GM19372 (cell line): Measurements from ENCODE around the gene ETV6.
"Not testable (repeated sequence)": the region's sequence is repeated elsewhere in the genome, so short reads cannot be mapped to it uniquely, and the experiment has no call there.

Experiments
- ATAC-seq: cut with Tn5 transposase; IDR thresholded peaks from one replicate; pipeline ENCODE4 v1.9.1; 2021; ENCODE audit warnings: mild to moderate bottlenecking, low read depth, moderate library complexity; ENCODE audit not compliant: unreplicated experiment

The ETV6 gene

DNA sequence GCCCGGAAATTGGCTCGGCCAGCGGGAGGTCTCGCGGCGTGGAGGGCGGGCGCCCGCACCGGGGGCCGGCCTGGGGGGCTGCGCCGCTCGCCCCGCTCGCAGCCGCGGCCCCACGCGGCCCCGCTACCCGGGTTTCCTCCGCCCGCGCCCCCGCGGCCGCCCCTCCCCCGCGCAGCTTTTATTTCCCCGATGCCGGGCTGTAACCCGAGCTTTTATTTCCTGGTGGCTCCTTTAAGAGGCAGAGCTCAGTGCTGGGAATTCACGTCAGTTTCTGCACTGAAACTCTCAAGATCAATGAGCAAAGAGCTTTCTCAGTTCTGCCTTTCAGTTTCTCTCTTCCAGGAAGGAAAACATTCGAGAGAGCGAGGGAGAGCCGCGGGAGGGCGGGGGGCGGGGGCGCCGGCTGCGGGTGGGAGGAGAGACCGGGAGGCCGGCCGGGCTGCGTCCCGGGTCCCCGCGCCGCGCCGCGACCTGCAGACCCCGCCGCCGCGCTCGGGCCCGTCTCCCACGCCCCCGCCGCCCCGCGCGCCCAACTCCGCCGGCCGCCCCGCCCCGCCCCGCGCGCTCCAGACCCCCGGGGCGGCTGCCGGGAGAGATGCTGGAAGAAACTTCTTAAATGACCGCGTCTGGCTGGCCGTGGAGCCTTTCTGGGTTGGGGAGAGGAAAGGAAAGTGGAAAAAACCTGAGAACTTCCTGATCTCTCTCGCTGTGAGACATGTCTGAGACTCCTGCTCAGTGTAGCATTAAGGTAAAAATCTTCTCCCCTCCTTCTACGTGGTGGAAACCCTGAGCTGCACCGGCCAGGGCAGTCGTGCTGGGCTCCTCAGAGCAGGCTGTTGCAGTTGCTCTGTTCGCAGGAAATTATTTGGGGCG, at the start of gene ETV6:
TSS of gene ETV6 (plus strand) at position 262 of the 873 bp plus-strand sequence. CDS start at position 716, 454 bp downstream.
- peak; percentile 49 for ATAC-seq

DNA sequence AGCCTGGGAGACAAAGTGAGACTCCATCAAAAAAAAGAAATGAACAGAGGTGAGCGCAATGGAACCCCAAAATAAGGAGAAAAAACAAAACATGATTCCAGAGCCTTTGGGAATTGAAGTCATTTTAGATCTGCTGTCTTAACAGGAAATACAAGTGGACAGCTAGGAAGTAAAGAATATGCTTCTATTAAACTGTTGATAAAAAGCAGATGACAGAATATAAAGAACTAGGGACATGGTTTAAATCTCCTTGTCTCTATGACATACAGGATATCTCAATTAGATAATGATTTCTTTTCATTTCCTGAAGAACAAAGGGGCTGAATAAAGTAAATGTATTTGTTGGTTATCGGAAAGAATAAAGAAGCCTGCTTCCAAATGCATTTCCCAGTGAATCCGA, 49.3 kb upstream of the ETV6 start:
- ATAC-seq = no peak

DNA sequence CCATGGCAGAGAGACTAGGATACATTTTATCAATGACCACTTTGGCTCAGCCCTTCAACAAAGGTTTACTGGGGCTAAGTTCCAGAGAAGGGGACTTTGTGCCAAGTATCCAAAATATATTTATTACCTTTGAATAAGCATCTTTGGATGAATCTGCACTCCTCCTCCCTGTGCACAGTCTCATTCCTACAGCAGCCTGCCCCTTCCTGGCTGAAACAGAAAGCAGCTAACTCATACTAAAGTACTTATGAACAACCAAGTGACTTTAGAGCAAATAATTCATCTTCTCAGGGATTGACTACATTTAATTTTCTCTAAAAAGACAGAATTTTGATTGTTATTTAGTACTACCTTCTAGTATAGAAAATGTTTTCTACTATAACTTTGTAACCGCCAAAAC, 47.8 kb upstream of the ETV6 start:
- no peak for ATAC-seq

- ATAC-seq = no peak
Observed at GRCh38 chr12:11607313-11608081, 42.0 kb upstream of the ETV6 start.

- ATAC-seq = no peak
Observed at GRCh38 chr12:11609045-11609444, 40.4 kb upstream of the ETV6 start.

DNA sequence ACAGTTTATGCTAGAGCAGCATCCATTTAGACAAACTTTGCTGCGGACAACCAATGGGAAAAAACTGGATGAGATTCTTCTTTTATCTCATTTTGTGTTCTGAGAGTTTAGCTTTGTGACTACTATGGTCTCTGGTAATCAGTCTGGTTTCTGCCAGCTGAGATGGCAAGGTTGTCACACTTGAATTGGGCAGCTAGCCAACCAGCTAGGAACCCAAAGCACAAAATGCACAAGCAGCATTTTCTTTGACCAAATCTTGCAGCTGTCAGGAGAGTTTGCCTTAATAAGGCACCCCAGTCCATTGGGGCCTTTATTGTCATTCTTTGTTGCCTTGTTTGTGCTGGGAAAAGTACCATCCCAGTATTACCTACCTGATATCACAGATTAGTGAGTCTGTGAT, 34.0 kb upstream of the ETV6 start:
- no peak for ATAC-seq

DNA sequence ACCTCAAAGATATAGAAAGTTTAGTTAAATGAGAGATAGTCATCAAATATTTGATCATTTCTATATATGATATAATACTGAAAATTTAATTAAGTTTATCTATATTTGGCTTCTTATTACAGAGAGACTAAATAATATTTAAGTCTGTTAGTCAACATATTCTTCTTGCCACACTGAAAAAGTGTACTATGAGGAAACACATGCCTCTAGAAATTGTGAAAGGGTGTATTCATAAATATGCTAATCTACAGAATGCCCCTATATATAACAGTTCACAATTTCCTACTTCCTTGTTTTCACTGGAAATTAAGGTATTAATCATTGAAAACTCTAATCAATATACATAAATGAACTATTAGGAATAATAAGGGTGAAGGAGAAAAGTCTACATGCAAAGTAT, 31.4 kb upstream of the ETV6 start:
- ATAC-seq = no peak

DNA sequence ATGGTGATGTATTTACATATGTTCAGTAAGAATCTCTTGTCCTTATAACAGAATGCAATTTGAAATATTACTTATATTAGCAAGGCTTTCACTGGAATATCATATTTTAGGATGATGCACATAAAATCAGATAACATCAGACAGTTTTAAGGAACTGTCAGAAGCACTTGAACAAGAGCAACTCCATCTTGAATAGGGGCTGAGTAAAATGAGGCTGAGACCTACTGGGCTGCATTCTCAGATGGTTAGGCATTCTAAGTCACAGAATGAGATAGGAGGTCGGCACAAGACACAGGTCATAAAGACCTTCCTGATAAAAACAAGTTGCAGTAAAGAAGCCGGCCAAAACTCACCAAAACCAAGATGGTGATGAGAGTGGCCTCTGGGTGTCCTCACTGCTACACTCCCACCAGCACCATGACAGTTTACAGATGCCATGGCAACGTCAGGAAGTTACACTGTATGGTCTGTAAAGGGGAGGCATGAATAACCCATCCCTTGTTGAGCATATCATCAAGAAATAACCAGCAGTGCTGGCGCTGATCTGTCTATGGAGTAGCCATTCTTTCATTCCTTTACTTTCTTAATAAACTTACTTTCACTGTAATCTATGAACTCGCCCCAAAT, 27.6 kb upstream of the ETV6 start:
- ATAC-seq = no peak

DNA sequence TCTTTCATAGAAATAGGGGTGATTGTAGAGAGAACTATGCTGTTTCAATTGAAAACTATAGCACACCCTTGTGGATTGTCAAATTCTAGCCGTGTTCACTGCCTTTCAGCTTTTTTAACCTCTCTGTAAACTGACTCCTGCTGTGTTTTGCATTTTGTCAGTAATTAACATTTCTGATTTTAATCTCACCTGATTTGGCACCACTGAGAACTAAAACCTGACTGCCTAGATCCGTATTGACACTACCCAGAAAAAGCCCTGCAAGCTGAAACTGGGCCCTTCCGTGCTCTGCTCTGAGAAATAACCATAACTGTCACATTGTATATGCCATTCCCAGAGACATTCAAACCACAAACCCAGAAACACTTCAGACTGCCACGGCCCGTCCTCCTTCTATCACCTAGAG, 26.6 kb upstream of the ETV6 start:
- no peak for ATAC-seq

- ATAC-seq = no peak
Observed at GRCh38 chr12:11623382-11623781, 26.1 kb upstream of the ETV6 start.

DNA sequence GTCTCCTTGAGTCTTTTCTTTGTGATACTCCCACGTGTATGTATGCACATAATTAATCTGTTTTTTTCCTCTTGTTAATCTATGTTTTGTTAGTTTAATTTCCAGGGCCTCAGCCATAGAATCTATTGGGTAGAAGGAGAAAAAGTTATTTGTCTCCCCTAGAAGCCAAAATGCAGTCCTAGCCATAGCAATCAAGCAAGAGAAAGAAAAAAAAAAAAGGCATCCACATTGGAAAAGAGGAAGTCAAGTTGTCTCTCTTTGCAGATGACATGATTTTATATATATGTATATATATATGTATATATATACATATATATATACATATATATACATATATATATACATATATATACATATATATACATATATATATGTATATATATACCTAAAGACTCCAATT, 25.4 kb upstream of the ETV6 start:
- ATAC-seq = no peak

DNA sequence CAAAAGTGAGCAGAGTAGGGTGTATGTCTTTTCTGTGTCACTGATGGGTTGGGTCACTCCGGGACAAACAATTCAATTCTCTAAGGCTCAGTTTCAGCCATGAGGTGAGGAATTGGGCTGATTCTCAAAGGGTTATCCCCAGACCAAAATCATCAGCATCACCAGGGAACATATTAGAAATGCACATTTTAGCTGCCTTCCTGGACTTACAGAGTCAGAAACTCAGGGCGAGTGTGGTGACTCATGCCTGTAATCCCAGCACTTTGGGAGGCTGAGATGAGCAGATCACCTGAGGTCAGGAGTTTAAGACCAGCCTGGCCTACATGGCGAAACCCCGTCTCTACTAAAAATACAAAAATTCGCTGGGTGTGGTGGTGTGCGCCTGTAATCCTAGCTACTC, 21.8 kb upstream of the ETV6 start:
- not testable (repeated sequence) for ATAC-seq

GRCh38 chr12:11628353-11628752, 21.1 kb upstream of the ETV6 start:
- ATAC-seq = no peak

DNA sequence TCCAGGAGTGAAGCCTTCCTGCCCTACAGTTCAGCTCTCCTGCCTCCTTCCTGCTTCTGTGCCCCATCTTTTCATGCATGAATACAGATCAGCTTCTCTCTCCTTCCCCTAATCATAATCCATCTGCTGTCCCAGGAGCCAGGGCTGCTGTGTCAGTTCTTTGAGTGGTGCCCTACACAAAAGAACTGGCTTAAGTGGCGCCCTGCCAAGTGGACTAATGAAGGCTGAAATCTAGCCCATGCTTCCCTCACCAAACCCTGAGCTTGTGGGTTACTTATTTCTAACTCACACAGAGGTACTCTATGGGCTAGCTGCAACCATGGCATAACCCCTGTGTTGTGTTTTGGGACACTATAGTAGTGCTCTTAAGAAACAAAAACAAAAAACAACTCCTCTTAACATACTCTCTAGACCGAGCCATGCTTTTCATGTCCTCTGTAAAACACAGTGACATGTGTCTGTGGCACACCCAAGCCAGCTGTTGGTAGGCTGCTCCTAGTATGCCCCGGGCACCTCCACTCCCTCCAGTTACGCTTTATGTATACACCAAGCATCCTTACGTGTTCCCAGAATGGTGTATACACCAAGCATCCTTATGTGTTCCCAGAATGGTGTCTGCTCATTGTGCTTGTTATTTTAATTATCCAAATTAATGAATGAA, 19.3 kb upstream of the ETV6 start:
- no peak for ATAC-seq

GRCh38 chr12:11631288-11631687, 18.2 kb upstream of the ETV6 start:
- ATAC-seq = no peak

DNA sequence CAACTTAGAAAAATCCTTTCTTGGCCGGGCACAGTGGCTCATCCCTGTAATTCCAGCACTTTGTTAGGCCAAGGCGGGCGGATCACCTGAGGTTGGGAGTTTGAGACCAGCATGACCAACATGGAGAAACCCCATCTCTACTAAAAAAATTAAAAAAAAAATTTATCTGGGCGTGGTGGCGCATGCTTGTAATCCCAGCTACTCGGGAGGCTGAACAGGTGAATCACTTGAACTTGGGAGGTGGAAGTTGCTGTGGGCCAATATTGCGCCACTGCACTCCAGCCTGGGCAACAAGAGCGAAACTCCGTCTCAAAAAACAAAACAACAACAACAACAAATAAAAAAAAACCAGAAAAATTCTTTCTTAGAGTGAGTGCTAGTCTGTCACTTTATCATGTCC, 17.6 kb upstream of the ETV6 start:
- not testable (repeated sequence) for ATAC-seq

DNA sequence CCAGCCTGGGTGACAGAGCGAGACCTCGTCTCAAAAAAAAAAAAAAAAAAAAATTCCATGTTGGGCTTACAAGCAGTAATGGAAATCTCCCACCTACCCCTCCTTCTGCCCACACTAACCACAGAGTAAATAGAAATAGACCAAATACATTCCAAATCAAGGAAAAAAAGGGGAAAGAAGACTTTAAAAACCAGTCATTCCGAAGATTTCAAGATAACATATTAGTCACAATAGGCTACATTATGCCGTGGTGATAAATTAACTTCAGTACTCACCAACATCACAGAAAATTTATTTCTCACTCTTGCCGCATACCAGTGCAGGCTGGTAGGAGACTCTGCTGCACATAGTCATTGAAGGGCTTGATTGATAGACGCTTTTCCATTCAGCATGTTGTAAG, 15.5 kb upstream of the ETV6 start:
- ATAC-seq = no peak

GRCh38 chr12:11635341-11635740, 14.1 kb upstream of the ETV6 start:
- ATAC-seq = no peak

DNA sequence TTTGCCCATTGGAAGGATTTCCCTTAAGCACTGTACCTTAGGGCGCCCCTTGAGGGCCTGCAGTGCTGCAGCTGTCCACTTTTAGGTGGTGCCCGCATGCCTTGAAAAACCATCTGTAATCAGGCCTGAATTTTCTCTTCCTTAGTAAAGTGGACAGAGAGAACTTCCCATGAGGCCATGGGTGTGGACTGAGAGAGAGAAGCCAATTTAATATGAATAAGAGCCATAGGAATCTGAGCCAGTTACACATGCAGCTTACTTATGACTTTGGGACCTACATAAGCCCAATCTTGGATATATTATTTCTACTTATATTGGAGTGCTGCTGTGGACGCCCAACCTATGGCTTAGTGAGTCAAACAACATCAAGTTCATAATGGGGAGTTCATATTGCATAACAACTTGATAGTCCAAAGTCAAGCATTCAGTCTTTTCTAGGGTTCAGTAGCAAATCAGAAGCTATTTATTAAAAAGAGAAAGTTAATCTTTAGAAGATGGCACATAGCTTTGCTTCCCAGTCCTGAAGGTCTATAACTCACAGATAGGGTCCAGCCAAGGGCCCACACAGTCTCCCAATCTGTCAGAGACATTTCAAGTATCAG, 11.1 kb upstream of the ETV6 start:
- no peak for ATAC-seq

GRCh38 chr12:11639454-11639853, 10.0 kb upstream of the ETV6 start:
- no peak for ATAC-seq
